ENCODE results near the gene TBC1D20.

GRCh38 chr20:427401-427800 lies 34.9 kb downstream of the TBC1D20 start:
- TF ChIP-seq CTCF (IDR thresholded peaks at IDR 0.05; ENCODE audit: extremely low read depth in 1 of 2, insufficient read depth in 1 of 2, low read depth in 1 of 2, low read length in 2 of 2) (no peak), GATA2 (IDR thresholded peaks at IDR 0.05; ENCODE audit: insufficient read depth, insufficient read length, low read depth, low read length) (no peak), POLR2A (IDR thresholded peaks at IDR 0.05; ENCODE audit: low read depth, low read length) (no peak), EZH2 (IDR thresholded peaks at IDR 0.05; ENCODE audit: borderline replicate concordance, low read depth, low read length, severe bottlenecking) (no peak), MAX (IDR thresholded peaks at IDR 0.05; ENCODE audit: insufficient read depth, insufficient read length) (no peak), POLR2AphosphoS5 (IDR thresholded peaks at IDR 0.05; ENCODE audit: insufficient read depth, low read depth, low read length) (no peak), JUN (IDR thresholded peaks at IDR 0.05; ENCODE audit: borderline replicate concordance, insufficient read depth, insufficient read length, low read depth) (no peak), MYC (IDR thresholded peaks at IDR 0.05; ENCODE audit: low read depth, low read length) (no peak)
